ENCODE data around the gene B3GAT3. TPM values are rescaled to one million over a fixed set of nuclear protein-coding genes. Genes with fewer than 3 reads are reported as not detected.

Gene B3GAT3
- total and polyA plus RNA-seq, 2 of the 8 experiments (the other 6 are each of a cell fraction or from before 2014, with no cell fraction given): 28.0 to 39.0 TPM

- TF ChIP-seq USF2 (IDR thresholded peaks at IDR 0.05; ENCODE audit: low read length) (no peak), CREB1 (IDR thresholded peaks at IDR 0.05) (no peak), KDM4A (IDR thresholded peaks at IDR 0.05; ENCODE audit: low read depth, low read length, severe bottlenecking) (no peak), CHD1 (IDR thresholded peaks at IDR 0.05; ENCODE audit: low read depth, low read length) (no peak), POLR2A (IDR thresholded peaks at IDR 0.05; ENCODE audit: control extremely low read depth in 1 of 2, low read depth in 2 of 2, low read length in 2 of 2) (no peak), CTBP2 (IDR thresholded peaks at IDR 0.05; ENCODE audit: borderline replicate concordance, insufficient read depth, insufficient read length, low read length) (no peak)
Observed at GRCh38 chr11:62654297-62654696, 32.5 kb upstream of the B3GAT3 start (continued).

Measured in H1 (cell line).